IMR-90 (cell line): ENCODE results near the gene CGN. TPM values are rescaled to one million over a fixed set of nuclear protein-coding genes. Genes with fewer than 3 reads are reported as not detected.

ENCODE experiments used
- ATAC-seq: fragments of 200-7000 bp; cut with Tn5 transposase; 2 replicates; pipeline ENCODE4 v1.9.1; 2020; ENCODE audit warnings: low read depth, mild to moderate bottlenecking, moderate library complexity
- BruUV-seq: library from RNA; stranded (reverse); fragments of 400-500 nt; replicated peaks from 2 replicates; lab custom pipeline; 2021; lab: Mats Ljungman, UMichigan
- CTCF ChIA-PET: fragments of 300-600 bp; formaldehyde crosslinking; extraction: SDS; loops from one replicate; lab custom pipeline; 2021; ENCODE audit warnings: antibody characterized with exemption; lab: Yijun Ruan, JAX
- POLR2A ChIA-PET: fragments of 300-600 bp; sonication (Branson Sonifier 250); formaldehyde crosslinking; loops from one replicate; lab custom pipeline; 2022; ENCODE audit warnings: antibody characterized with exemption; ENCODE audit not compliant: unreplicated experiment; lab: Charles Lee
- DNase-seq: peaks from one replicate; pipeline ENCODE4 v3.0.0; 2013
- H2AFZ ChIP-seq: replicated peaks from 2 replicates; pipeline ENCODE3; 2013; ENCODE audit warnings: low read length, mild to moderate bottlenecking; ENCODE audit not compliant: poor library complexity
- H2AK5ac ChIP-seq: 2 replicates; pipeline ENCODE4 v1.6.1; 2013; ENCODE audit warnings: low read depth, low read length, inconsistent platforms
- H2AK9ac ChIP-seq: replicated peaks from 2 replicates; pipeline ENCODE3; 2013; ENCODE audit warnings: mild to moderate bottlenecking, low read depth, low read length, moderate library complexity; ENCODE audit not compliant: poor library complexity
- H2BK120ac ChIP-seq: 2 replicates; pipeline ENCODE4 v1.6.1; 2013; ENCODE audit warnings: low read depth, low read length, inconsistent platforms
- H2BK15ac ChIP-seq: 3 replicates; pipeline ENCODE4 v1.6.1; 2013; ENCODE audit warnings: low read depth, low read length, inconsistent platforms
- H2BK20ac ChIP-seq: 2 replicates; pipeline ENCODE4 v1.6.1; 2013; ENCODE audit warnings: low read depth, mild to moderate bottlenecking, inconsistent platforms, low read length, moderate library complexity
- H2BK5ac ChIP-seq: 2 replicates; pipeline ENCODE4 v1.6.1; 2013; ENCODE audit warnings: mild to moderate bottlenecking, low read depth, low read length, inconsistent platforms; ENCODE audit not compliant: poor library complexity, severe bottlenecking
- H3K14ac ChIP-seq: replicated peaks from 2 replicates; pipeline ENCODE4 v1.6.1; 2013; ENCODE audit warnings: low read depth, low read length, inconsistent platforms
- H3K18ac ChIP-seq: 2 replicates; pipeline ENCODE4 v1.6.1; 2013; ENCODE audit warnings: low read depth, low read length, control low read depth
- H3K23ac ChIP-seq: 2 replicates; pipeline ENCODE4 v1.6.1; 2013; ENCODE audit warnings: low read depth, low read length, inconsistent platforms
- H3K27ac ChIP-seq: 2 replicates; pipeline ENCODE4 v1.5.1; 2013; ENCODE audit warnings: mild to moderate bottlenecking, control low read depth, low read length; ENCODE audit not compliant: insufficient read depth
- H3K27me3 ChIP-seq: 2 replicates; pipeline ENCODE4 v1.6.1; 2013; ENCODE audit warnings: low read length; ENCODE audit not compliant: control insufficient read depth, insufficient read depth
- H3K36me3 ChIP-seq: 2 replicates; pipeline ENCODE4 v1.6.1; 2013; ENCODE audit warnings: low read length, mixed read lengths; ENCODE audit not compliant: control insufficient read depth, insufficient read depth
- H3K4ac ChIP-seq: 2 replicates; pipeline ENCODE4 v1.6.1; 2013; ENCODE audit warnings: low read depth, low read length, inconsistent platforms
- H3K4me1 ChIP-seq: 2 replicates; pipeline ENCODE4 v1.6.1; 2013; ENCODE audit warnings: low read length, mixed read lengths; ENCODE audit not compliant: control insufficient read depth, insufficient read depth
- H3K4me2 ChIP-seq: 2 replicates; pipeline ENCODE4 v1.6.1; 2013; ENCODE audit warnings: low read depth, mild to moderate bottlenecking, control low read depth, low read length, moderate library complexity
- H3K4me3 ChIP-seq: 2 replicates; pipeline ENCODE4 v1.5.1; 2013; ENCODE audit warnings: low read depth, mild to moderate bottlenecking, control low read depth, low read length, moderate library complexity; ENCODE audit not compliant: insufficient read depth
- H3K56ac ChIP-seq: 2 replicates; pipeline ENCODE4 v1.6.1; 2013; ENCODE audit warnings: low read length, inconsistent platforms; ENCODE audit not compliant: insufficient read depth; ENCODE audit errors: extremely low read depth
- H3K79me1 ChIP-seq, 2 experiments: 2 replicates each; pipeline ENCODE4 v1.6.1; 2013; ENCODE audit warnings: low read length in 2 of 2, inconsistent platforms in 1 of 2, low read depth in 1 of 2
- H3K9ac ChIP-seq: 2 replicates; pipeline ENCODE4 v1.6.1; 2013; ENCODE audit warnings: low read depth, low read length, control low read depth
- H3K9me1 ChIP-seq: 2 replicates; pipeline ENCODE4 v1.6.1; 2013; ENCODE audit warnings: low read length, inconsistent platforms; ENCODE audit not compliant: insufficient read depth
- H3K9me3 ChIP-seq: 2 replicates; pipeline ENCODE4 v1.6.1; 2013; ENCODE audit warnings: low read length; ENCODE audit not compliant: control insufficient read depth, insufficient read depth
- H4K20me1 ChIP-seq: 2 replicates; pipeline ENCODE4 v1.6.1; 2013; ENCODE audit warnings: low read length, inconsistent platforms; ENCODE audit not compliant: insufficient read depth
- H4K5ac ChIP-seq: 2 replicates; pipeline ENCODE4 v1.6.1; 2013; ENCODE audit warnings: mild to moderate bottlenecking, low read depth, low read length, control low read depth
- H4K8ac ChIP-seq, 2 experiments: 2 replicates each; pipeline ENCODE4 v1.6.1; 2013; ENCODE audit warnings: low read depth in 2 of 2, low read length in 2 of 2, control low read depth in 1 of 2, inconsistent platforms in 1 of 2
- H4K91ac ChIP-seq: 2 replicates; pipeline ENCODE4 v1.6.1; 2013; ENCODE audit warnings: low read depth, low read length, inconsistent platforms; ENCODE audit not compliant: insufficient read depth
- CTCF ChIP-seq: conservative IDR thresholded peaks from 2 replicates; pipeline ENCODE4 v1.5.1; 2012; ENCODE audit warnings: mild to moderate bottlenecking, low read depth, low read length, improper control_type of control experiment
- ELK1 ChIP-seq: fragments of 150-350 bp; IDR thresholded peaks from 2 replicates; pipeline ENCODE4 v1.6.1; 2016; ENCODE audit warnings: low read depth, mild to moderate bottlenecking, low read length, moderate library complexity, borderline replicate concordance
- FOS ChIP-seq: fragments of 150-350 bp; IDR thresholded peaks from 2 replicates; pipeline ENCODE4 v1.6.1; 2016; ENCODE audit warnings: low read depth, low read length
- MAFK ChIP-seq: IDR thresholded peaks from 2 replicates; pipeline ENCODE4 v1.6.1; 2012; ENCODE audit warnings: low read depth, low read length, improper control_type of control experiment
- SMC3 ChIP-seq: fragments of 150-350 bp; IDR thresholded peaks from 2 replicates; pipeline ENCODE4 v1.6.1; 2016; ENCODE audit warnings: low read depth, mild to moderate bottlenecking, antibody characterized with exemption, low read length, moderate library complexity
- WGBS, 2 experiments: methylation state at CpG; one replicate each; pipeline versions ENCODE4 v1.1.5 to v1.1.7; 2013; ENCODE audit warnings: missing lambda C conversion rate in 2 of 2; ENCODE audit not compliant: insufficient read length in 1 of 2; ENCODE audit errors: extremely low coverage in 2 of 2; 5-methylcytosine and 5-hydroxymethylcytosine counted together
- dilution Hi-C: fragments of 300-500 bp; cut with HindIII; formaldehyde crosslinking; loops from one replicate; pipeline ENCODE4 v1.14.3; 2018; ENCODE audit warnings: low sequenced_read_pairs; ENCODE audit not compliant: unreplicated experiment
- in situ Hi-C: fragments of 300-500 bp; cut with MboI; formaldehyde crosslinking; loops from 3 replicates; pipeline ENCODE4 v1.14.3; 2019; ENCODE audit warnings: low sequenced_read_pairs, inconsistent platforms, mixed read lengths
- intact Hi-C: fragments of 100-400 bp; cut with micrococcal nuclease; formaldehyde crosslinking; loops from 2 replicates; pipeline ENCODE4 v1.10.0; 2022
- polyA plus RNA-seq, 3 experiments: library from polyadenylated mRNA; depleted of rRNA; stranded (reverse); fragments of >200 nt; gene quantifications; 2 replicates each; pipeline ENCODE4 v1.2.3, GENCODE V29; 2012; ENCODE audit warnings: low replicate concordance in 1 of 3
- total RNA-seq: library from RNA; depleted of rRNA; stranded (reverse); fragments of >200 nt; gene quantifications from 2 replicates; pipeline ENCODE4 v1.2.3, GENCODE V29; 2012

The CGN gene
- total and polyA plus RNA-seq, 2 of the 4 experiments (the other 2 are of a cell fraction): 0.34 to 0.36 TPM

- POLR2A ChIA-PET: no interaction called here
- intact Hi-C loops (no loop called here), dilution Hi-C loops (no loop called here), in situ Hi-C loops (loop anchor here (10.0 kb wide), 1 partner anchor 204 kb away; no protein-coding TSS in a partner anchor)
- no peak for ATAC-seq
- Histone ChIP-seq H3K79me1 (no peaks in the 10 kb centered on the region), H3K56ac (no peak overlapping the region), H2BK20ac (no peak overlapping the region), H3K9me1 (0 out of 2 replicates have a peak, but pooled peaks cover 2% of the 10 kb centered on the region), H4K8ac (no peak overlapping the region), H3K27me3 (peaks cover 4% of the 10 kb centered on the region; the same call in 1 of the 2 replicates), H2BK120ac (no peak overlapping the region), H3K23ac (no peak overlapping the region), H2AK5ac (no peak overlapping the region), H3K36me3 (no peaks in the 10 kb centered on the region), H3K4ac (no peak overlapping the region), H3K18ac (no peak overlapping the region), H3K9ac (no peak overlapping the region), H2BK5ac (no peak overlapping the region), H3K4me1 (peaks cover 6% of the 10 kb centered on the region; the same call in 1 of the 2 replicates), H4K20me1 (0 out of 2 replicates have a peak, but pooled peaks cover 3% of the 10 kb centered on the region), H4K5ac (no peak overlapping the region), H4K91ac (no peak overlapping the region), H3K27ac (no peak overlapping the region), H3K9me3 (no peaks in the 10 kb centered on the region), H3K14ac (no peak overlapping the region), H3K4me3 (no peak overlapping the region), H2AFZ (no peak overlapping the region), H2AK9ac (no peak overlapping the region), H2BK15ac (no peak overlapping the region), H3K4me2 (no peak overlapping the region)
- WGBS, 2 experiments: no CpG with 5 or more reads among the region's 11 CpGs
- CTCF ChIA-PET: interaction anchor here (0.7 kb wide), 1 partner anchor 480 kb away, joined by 3 read pairs; no protein-coding TSS in a partner anchor
- TF ChIP-seq SMC3 (no peak), FOS (no peak), MAFK (no peak), ELK1 (no peak), CTCF (no peak)
- DNase-seq: no peak
- BruUV-seq: no TSS peak
These were observed 19.3 kb downstream of the CGN start for GRCh38 chr1:151530461-151530860.
